CD4-positive, alpha-beta T cell treated with Interferon alpha-2 for 1 hour (primary cell): ENCODE data around the gene MGAT1.
A peak's percentile ranks its signal among the peaks of the same experiment; 100 is the strongest.
"Not testable (repeated sequence)": the region's sequence is repeated elsewhere in the genome, so short reads cannot be mapped to it uniquely, and the experiment has no call there.

Experiments
- DNase-seq, 2 donors: peaks; one replicate each; pipeline ENCODE4 v3.0.0-alpha.2; 2020 to 2022

MGAT1 gene

GRCh38 chr5:180784497-180785097, 18.0 kb downstream of the MGAT1 start:
- peak; percentile 76 to 81 for DNase-seq

DNA sequence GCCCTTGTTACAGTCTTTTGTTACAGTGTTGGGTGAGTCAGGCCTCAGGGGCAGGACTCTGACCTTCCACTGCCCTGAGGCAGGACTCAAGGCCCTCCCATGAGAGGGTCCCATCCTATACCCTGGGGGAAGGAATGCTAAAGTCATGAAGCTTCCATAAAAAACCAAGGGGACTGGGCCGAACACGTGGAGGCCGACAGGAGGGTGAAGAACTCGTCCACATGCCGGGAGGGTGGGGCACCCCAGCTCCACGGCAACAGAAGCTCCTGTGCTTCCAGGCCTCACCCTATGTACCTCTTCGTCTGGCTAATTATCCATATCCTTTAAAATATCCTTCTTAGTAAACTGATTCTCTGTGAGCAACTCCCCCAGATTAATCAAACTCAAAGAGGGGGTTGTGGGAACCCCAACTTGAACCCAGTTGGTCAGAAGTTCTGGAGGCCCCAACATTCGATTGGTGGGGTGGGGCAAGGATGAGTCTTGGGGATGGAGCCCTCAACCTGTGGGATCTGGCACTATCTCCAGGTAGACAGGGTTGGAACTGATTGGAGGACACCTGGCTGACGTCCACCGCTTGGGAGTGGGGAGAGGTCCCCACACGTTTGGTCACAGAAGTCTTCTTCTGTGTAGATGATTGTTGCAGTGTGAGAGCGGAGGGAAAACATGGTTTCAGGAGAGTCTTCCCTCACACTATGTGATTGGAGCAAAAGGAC, 19.1 kb downstream of the MGAT1 start:
- DNase-seq, result no peak

DNA sequence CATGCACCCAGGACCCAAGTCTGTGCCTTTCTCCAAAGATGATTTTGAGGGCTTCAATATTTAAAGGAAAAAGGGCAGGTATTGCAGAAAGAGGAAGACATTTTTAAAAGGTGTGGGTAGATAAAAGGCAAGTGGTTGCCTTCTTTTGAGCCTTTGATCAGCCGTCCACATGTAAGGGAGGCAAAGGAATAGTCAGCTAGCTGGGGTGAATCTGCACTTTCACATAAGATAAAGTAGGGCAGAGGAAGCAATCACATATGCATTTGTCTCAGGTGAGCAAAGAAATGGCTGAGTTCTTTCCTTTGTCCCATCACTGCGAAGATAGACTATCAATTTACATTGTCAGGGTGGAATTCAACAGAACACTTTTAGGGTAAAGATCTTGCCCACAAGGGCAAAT, 19.9 kb downstream of the MGAT1 start:
- DNase-seq, result no peak

- not testable (repeated sequence) for DNase-seq
Observed at GRCh38 chr5:180781900-180782326, 20.7 kb downstream of the MGAT1 start.

DNA sequence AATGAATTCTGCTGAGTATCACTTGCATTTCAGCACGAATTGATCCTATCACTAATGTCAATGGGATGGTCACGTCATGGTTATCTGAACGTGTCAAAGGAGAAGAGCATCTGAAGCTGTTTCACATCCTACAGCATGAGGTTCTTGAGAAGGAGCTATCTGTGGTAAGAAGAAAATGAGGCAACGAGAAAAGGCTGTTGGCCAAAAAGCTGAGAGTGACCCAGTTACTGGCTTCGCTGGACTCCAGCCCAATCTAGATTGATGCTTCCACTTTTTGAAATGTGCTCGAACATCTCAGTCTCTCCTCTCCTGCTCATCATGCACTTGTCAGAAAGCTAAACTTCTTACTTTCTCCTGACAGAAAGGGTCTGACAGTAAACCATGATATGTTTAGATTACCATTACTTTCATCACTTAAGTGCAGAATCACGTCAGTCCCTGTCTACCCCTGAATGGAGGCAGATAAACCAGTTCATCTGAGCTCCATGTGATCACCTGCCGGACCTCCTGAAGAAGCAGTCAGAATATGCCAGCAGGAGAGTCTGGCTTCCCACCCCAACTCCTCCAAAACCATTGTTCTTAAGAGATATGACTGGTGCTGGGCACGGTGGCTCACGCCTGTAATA, 22.5 kb downstream of the MGAT1 start:
- DNase-seq, result no peak

DNA sequence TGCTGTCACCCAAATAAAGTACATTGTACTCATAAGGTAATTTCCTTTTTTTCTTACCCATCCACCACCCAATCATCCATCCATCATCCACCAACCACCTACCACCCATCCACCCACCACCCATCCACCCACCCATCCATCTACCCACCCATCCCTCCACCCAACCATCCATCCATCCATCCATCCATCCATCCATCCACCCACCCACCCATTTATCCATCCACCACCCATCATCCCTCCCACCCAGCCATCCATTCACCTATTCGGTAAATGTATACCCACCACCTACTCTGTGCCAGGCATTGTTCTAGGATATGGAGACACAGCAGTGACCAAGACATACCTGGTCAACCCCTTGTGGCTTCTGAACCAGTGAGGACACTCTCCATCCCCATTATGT, 25.1 kb downstream of the MGAT1 start:
- no peak for DNase-seq

- no peak for DNase-seq
Observed at GRCh38 chr5:180776376-180776775, 26.2 kb downstream of the MGAT1 start.

DNA sequence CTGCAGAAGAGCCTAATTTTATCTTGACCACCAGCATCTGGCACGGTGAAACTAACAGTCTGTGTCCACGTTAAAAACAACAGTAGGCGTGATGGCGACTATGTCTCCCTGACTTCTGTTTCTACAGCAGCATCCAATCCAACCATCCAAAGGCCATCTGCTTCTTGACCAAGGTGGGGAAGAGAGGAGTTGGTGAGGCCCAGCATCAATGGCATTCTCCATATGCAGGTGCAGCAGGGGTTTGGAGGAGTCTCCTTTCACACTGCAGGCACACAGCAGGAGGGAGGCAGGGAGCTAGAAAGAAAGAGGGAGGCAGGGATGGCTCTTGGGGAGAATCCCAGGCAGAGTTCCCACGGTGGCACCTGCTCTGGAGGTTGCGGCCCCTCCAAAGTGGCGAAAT, 27.0 kb downstream of the MGAT1 start:
- DNase-seq, result no peak

GRCh38 chr5:180771839-180772238, 30.8 kb downstream of the MGAT1 start:
- no peak for DNase-seq

GRCh38 chr5:180769821-180770220, 32.8 kb downstream of the MGAT1 start:
- no peak for DNase-seq

DNA sequence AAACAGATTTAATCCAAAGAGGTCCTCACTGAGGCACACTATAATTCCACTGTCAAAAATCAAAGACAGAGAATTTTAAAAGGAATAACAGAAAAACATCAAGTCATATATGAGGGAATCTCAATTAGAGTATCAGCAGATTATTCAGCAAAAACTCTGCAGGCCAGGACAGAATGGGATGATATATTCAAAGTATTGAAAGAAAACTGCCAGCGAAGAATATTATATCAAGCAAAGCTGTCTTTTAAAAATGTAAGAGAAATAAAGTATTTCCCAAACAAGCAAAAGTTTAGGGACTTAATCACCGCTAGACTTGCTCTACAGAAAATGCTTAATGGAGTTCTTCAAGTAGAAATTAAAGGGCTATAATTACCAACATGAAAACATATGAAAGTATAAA, 47.0 kb downstream of the MGAT1 start:
- no peak for DNase-seq

DNA sequence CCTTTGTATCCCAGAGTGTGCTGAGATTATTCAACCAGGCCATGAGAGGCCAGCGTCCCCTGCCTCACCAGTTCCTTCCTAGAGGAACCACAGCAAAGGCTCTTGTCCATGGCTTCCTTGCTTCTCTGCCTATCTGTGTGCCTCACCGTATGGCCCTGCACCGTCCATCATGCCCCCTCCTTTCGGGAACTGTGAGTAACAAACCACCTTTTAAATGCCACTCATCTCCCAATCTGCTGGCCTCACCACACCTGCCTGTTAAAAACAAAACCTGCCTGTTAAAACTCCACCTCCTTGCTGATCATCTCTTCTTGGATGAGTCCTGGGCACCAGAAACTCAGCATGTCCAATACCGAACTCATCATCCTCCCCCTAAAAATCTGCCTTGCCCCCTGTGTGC, 58.4 kb downstream of the MGAT1 start:
- no peak for DNase-seq

DNA sequence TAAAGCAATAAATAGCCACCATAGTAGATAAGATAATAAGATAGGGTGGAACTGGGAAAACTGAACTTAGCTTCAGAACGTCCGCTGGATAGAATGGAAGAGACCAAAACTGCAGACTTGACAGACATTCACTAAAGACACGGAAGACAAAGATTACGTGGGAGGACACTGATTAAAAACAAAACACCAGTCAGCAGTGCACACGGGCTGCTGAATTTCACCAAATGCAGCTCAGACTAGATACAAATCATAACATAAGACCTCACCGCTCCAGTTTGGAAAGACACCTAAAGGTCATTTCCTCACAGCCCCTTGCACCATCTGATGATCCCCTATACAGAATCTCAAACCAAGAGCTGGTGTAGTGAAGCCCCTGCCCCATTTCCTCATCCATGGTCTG, 59.9 kb downstream of the MGAT1 start:
- no peak for DNase-seq

DNA sequence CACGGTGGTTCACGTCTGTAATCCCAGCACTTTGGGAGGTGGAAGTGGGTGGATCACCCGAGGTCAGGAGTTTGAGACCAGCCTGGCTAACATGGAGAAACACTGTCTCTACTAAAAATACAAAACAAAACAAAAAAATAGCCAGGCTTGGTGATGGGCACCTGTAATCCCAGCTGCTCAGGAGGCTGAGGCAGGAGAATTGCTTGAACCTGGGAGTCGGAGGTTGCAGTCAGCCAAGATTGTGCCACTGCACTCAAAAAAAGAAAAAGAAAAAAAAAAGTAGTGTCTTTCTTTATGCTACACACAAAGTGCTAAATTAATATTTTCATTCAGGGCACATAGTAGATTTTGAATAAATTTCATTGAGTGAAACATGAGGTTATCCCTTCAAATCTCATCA, 61.7 kb downstream of the MGAT1 start:
- not testable (repeated sequence) for DNase-seq

- DNase-seq, result no peak
Observed at GRCh38 chr5:180739958-180740357, 62.6 kb downstream of the MGAT1 start, which contains the start of gene OR2Y1. TSS of gene OR2Y1 (minus strand) at chr5:180740058. CDS start at chr5:180740058, 0 bp downstream.

DNA sequence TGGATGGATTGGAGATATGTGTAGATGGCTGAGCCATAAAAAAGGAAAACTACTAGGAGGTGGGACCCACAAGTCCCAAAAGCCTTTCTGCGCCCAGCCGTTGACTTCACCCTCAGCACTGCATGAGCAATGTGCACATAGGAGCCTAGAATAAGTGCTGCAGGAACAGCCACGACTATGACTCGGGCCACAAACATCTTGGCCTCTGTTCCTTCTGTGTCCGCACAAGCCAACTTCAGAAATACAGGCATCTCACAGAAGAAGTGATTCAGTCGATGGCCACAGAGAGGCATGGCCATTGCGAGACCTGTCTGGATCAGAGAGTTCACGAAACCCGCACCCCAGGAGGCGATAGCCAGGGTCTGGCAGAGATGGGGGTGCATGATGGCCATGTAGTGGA, 63.3 kb downstream of the MGAT1 start:
- no peak for DNase-seq

- DNase-seq, result no peak
Observed at GRCh38 chr5:180736536-180736935, 66.1 kb downstream of the MGAT1 start.
